ENCODE data around the gene FIGN.

The FIGN gene

DNA sequence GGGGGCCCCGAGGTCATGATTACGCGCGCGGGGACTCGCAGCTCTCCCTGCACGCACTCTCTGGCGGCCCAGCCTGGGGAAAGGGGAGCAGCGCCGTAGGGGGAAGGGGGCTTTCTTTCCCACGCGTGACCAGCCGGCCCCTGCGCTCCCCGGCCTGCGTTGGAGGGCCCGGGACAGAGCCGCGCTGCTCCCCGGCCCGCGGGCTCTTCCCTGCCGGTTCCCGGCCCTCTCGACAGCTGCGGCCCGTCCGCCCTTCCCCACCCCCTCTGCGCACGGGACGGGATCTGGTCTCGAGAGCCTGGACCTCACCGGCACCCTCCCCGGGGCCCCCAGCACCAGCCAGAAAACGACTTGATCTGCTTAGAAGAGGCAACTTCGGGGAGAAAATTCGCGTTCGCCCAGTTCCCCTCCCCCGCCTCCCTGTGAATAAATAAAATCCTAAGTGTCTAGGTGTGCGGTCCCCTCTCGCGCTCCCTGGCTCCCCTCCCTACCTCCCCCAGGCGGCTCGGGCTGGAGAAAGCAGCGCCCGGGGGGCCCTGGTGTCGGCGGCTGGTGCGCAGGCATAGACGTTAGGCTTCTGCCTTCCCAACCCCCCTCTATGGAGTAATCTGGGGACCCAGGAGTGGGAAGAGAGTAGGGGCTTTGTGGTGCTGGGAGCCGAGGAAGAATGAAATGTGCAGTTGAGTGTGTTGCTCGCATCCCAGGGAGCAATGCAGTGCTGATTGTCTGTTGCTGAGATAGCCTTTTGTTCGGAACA is 803 bp upstream of the FIGN start:
- no peak for DNase-seq (ENCODE audit: low read depth in 4 of 4, low spot score in 1 of 4)

DNA sequence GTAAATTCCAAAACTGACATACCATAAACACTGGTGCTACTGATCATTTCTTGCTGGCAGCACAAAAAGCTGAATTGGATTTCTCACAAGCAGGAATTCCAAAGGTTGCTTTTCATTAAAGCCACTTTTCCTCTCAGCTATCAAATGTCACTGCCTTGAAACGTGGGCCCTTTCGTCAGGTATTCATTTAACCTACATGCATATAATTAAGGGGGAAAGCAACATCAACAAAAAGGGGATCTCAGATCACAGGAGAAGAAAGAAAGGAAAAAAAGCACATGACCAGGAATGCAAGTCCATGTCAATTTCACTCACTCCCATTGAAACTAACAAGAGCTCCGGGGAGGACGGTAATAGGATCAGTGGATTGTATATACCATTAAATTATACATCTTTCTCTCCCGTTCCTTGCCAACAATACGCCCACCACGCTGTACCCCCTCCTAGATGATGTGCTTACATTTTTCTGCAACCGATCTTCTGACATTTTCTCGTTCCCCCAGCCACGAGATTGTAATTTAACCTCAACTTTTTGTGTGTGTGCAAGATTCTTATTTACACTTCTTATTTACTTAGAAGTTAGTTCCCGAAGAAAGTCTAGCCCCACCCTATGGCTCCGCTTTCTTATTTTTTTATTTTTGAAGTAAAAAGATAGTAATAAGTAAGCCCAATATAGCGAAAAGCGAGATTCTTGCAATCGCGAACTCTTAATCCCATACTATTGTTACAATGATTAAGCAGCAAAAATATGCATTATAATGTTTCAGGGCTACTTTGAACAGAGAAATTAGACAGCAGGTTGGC is 725 bp downstream of the FIGN start:
- DNase-seq (ENCODE audit: low read depth in 4 of 4, low spot score in 1 of 4): no peak

DNA sequence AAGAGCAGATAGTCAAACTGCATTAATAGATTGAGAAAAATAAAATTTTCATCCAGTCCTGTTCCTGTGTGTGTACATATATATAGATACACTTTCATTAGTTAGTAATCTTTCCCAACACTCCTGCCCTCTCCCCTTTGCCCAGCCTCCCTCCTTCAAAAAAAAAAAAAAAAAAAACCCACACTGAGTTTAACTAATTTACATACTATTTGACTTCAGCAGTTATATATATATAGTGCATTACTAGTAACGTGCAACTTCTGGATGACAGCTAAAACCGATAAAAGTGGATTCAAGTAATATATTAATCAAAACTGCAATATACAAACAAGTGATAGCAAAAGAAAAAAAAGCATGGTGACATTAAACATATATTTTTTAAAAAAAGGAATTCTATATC is 1.4 kb downstream of the FIGN start:
- DNase-seq (ENCODE audit: low read depth in 4 of 4, low spot score in 1 of 4): no peak

DNA sequence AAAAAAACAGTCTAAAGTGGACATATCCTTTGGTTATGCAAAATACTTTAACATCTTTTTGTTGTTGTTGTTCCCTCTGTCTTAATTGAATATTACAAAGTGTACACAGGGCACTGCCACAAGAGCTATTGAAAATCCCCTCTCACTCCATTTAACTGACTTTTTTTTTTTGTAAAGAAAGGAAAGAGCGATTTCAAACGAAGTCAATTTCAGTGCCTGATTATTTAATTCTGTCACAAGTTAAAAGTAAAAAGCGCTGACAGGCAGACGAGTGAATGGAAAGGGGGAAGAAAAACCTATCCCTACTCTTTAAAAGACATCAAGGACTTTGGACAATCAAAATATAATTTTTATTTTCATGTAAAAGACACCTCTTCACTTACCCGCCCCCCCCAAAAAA is 1.9 kb downstream of the FIGN start:
- no peak for DNase-seq (ENCODE audit: low read depth in 4 of 4, low spot score in 1 of 4)

DNA sequence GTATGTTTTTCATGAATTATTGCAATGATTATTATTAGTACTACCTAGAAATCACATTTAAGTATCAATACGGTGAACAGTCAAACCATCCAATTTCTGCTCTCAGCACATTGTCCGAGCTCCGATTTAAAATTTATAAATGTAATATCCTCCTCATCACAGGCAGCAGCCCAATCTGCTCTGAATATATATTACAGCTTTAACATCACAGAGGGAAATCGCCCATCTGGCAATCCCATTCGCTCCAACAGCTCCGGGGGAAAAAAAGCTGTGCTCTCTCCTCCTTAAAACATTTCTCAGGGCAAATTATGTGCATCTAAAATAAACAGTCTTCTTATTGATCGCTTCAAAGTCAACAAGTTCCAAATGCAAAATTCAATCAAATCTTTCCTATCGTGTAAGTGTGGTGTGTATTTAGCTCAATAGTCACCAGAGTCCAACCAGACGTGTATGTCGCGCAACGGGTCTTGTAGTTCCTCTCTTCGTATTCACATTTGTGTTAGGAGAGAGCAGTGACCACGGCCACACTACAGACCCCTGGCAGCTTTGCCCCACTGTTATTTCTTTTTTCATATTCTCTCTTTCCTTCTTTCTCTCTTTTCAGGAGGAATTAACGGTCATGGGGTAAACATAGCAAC is 2.4 kb downstream of the FIGN start:
- DNase-seq (ENCODE audit: low read depth in 4 of 4, low spot score in 1 of 4): no peak

DNA sequence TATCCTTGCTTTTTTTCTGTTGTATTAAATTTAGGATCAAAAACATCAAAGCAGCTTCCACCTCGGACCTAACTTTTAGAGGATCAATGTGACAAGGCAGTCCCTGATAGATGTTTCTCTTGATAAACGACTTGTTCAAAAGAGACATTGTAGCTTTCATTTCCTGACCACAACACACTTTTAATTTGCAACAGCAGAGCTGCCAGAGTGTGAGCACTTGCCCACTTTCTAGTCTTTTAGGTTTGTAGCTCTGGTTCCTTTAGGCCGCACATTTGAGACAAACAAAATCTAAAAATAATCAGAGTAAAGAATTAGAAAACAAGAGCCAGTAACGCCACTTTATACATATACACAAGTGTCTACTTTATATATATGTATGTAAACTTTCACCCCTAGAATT is 3.1 kb downstream of the FIGN start:
- no peak for DNase-seq (ENCODE audit: low read depth in 4 of 4, low spot score in 1 of 4)

DNA sequence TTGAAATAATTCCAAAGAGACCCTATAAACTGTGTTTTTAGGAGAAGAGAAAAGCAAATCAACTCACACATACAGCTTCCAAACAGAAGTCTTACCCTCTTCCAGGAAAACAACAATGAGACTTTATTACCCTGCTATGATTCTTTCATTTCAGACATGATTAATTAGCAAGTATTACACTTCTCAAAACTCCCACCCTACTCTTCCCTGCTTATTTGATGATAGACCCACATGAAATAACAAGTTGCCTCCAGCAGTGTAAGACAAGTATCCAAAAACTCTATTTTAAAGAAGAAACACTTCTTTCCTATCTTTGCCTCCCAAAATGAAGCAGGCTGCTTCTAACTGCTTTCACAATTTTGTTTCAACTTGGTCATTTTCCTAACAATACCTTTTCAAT is 4.1 kb downstream of the FIGN start:
- no peak for DNase-seq (ENCODE audit: low read depth in 4 of 4, low spot score in 1 of 4)

DNA sequence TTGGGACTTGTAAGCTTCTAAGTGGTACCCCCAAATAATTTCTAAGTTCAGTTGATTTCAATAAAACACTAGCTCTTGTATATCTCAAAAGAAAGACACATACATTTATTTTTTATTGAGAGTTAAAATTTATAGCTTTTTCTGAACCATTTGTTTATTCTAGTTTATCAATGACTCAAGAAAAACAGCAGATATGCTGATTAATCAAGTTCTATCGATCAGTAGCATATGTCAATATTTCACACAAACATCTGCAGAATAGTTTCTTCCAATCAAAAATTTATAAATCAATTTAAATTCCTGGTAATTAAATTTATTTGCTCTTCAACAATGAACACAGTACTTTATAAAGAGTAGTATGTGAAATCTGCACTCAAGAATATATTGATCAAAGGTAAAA is 5.3 kb downstream of the FIGN start:
- no peak for DNase-seq (ENCODE audit: low read depth in 4 of 4, low spot score in 1 of 4)

DNA sequence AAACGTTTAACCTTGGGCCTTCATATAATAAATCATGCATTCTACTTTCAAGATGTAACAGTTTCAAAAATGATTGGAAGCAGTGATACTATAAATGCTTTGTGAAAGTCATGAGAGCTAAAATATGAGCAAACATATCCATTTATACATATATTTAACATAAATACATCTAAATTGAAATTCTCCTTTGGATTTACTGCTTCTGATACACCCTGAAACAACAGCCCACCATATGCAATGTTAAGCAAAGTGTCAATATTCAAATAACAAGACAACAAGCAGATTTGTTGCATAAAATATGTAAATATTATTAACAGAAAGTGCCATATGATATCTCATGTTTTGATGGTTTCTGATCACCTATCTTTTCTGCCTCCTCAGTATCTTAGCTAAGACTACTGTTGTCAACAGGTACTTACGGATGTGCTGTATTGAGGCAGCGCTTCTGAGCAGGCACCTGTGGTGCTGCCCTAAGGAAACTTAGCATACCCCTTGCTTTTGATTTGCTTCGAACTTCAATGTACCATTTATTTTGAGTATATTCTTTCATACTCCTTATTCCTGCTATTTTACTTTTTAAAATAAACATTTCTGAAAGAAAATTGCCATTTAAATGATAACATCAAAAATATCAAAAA is 6.1 kb downstream of the FIGN start:
- DNase-seq (ENCODE audit: low read depth in 4 of 4, low spot score in 1 of 4): no peak

DNA sequence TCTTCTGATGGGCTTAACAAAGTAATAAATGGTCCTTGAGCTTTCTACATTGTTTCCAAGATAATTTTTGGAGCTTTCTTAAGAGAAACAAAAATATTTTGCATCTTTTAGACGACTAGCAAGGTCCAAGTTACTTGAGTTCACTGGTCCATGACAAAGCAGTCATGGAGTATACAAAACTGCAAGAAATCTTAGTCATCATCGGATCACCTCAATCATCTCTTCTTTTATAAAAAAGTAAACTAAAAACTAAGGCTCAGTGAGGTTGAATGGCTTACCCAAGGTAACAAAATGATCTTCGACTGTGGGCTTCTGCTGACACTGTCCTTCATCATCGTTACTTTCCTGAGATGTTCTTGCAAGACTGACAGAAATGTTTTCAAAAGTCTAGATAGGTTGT is 11.9 kb downstream of the FIGN start:
- DNase-seq (ENCODE audit: low read depth in 4 of 4, low spot score in 1 of 4): no peak

DNA sequence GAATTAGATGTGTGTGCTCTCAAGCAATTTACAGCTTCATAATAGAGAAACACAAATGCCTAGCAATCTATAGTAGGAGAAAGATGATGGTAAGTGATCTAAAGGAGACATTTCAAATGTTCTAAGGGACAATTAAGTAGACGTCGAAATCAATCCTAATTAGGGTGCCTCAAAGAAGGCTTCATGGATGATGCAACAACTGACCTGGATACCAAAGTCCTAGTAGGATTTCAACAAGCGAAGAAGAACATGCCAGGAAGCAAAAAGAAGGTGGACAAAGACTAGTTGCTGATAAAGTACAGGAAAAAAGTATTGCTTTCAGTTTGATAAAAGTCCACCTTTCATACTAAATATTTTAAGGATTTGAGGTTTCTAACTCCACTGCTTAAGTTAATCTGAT is 12.5 kb downstream of the FIGN start:
- no peak for DNase-seq (ENCODE audit: low read depth in 4 of 4, low spot score in 1 of 4)

DNA sequence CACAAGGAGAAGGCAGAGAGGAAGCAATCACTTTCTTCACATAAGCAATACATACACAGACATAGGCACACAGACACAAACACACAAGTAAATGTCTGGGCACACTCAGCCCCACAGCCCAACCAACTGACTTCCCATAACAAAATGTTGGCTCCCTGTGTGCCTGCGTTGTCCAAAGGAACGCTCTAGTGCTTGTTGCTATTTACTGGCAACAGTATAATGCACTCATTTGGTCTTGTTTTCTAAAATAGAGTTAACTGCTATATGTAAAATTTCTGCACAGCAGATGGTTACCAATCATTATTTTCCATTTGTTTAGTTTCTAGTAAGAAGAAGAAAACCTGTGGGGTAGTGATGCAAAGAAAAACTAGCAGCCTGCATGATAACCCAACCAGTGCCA is 16.5 kb downstream of the FIGN start:
- DNase-seq (ENCODE audit: low read depth in 4 of 4, low spot score in 1 of 4): no peak

DNA sequence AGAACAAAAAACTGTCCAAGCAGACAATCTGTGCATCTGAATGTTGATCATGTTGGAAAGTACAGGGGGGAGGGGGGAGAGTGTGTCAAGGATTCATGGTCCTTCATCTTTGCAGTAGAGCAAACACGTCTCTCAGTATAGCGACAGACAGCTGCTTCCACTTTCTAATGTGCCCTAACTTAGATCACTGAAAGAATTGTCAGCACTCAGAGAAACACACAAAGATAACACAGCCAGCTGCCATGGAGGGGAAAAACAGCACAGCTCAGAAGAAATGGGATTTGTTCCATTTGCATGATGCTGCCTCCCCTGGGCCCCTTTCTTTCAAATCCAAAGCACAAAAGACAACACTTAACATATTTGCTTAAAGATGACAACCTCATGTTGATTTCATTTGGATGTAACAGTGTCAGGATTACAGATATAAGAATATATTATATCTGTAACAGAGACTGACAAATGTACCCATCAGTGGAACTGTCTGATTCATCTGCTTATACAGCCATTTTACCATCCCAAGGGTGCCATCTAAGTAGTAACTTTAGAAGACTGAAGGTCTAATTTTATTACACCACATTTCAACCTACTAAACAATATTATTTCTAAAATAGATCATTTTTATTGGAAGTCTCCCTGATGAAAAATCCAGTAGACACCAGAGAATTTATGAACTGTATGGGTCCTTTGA is 17.7 kb downstream of the FIGN start:
- DNase-seq (ENCODE audit: low read depth in 4 of 4, low spot score in 1 of 4): no peak

DNA sequence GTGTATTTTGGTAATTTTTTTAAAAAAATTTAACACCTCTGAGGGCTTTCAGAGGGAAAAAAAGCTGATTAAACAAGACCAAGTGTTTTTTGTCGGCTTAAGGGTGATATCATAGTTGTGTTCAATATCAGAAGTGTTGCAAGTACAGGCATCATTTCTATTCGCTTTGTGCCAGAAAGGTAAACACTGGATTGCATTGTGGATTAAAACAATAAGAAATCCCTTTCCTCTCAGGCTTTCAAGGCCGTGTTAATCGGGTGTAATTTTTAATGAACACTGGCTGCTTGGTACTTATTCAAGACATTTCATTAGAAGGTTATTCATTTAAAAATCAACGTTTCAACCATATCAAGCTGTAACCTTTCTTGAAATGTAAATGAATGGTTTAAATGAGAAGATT is 18.3 kb downstream of the FIGN start:
- no peak for DNase-seq (ENCODE audit: low read depth in 4 of 4, low spot score in 1 of 4)

DNA sequence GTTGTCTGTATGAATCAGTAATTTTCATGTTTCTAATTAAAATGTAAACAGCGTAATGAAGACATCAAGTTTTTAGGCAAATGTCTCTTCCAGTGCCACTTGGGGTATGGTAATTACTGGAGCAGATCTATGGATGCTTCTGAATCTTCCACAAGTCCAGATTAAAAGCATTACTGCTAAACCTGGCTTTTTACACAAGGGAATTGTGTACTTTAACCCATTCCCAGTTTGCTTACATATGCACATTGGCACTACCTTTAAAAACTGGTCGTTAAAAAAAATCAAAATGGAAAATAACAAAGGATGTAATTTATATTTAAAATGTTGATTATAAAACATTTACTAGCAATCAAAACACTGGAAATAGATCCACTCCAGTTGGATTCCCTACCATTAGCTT is 19.7 kb downstream of the FIGN start:
- no peak for DNase-seq (ENCODE audit: low read depth in 4 of 4, low spot score in 1 of 4)

DNA sequence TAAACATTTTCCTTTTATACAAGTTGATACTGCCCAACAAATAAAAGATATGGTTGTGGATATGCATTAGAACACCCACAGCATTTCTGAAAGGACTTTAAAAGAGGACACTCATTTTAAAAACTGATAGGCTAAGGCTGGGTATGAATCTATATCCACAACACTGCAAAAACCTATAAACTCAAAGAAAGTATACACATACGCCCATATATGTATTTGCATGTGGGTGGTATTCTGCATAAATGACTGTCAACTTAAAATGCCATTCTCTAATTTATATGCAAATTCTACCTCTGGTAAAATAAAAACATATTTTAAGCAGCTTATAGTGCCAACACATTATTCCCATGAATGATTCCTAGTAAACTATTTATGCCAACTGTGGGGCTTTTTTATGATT is 20.1 kb downstream of the FIGN start:
- no peak for DNase-seq (ENCODE audit: low read depth in 4 of 4, low spot score in 1 of 4)

DNA sequence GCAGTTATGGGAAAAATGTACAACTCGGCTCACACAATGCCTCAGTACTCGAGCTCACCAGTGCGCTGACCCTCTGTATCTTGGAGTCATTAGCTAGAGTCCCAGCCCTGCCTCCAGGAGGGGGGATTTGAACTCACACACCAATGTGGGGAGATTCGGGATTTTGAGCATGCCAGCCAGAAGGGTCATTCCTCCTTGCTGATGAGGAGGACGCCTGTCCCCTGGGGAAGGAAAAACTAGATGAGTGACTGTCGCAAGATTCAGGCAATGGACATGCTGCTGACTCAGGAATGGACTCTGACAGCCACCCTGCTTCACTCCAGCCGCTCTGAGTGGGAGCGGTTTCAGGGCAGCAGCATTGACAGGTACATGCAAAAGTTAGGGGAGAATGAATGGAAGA is 20.6 kb downstream of the FIGN start:
- DNase-seq (ENCODE audit: low read depth in 4 of 4, low spot score in 1 of 4): no peak

DNA sequence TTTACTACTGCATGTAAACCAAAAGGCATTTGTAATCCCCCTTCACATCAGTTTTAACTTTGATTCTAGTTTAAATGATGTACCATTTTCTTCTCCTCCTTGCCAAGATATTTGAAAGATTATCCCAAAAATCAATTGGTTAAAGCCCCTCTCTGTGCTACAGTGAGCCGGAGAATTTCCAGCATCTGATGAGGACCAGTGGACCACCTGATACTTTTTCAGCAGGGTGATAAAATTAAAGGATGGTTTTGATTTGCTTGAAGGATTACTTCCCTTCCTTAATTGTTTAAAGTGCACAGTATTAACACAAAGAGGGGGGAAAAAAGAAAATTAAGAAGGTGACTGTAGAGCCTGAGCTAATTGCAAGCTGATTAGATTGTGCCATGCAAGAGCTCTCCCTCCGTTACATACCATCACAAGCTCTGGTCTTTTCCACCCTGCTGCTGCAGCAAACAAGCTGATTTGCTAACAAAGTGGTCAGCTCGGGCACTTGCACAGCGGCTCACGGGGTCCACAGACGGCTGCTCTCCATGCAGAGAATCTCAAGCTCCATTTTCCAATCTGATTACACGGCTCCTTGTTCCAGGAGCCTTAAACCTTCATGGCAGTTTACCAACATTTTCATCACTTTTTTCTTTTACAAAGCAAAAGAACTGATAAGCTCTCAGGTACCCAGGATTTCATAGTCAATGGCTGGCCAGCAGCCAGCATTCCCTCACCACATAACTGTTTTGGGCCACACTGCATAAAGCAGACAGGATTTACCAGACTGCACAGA is 22.1 kb downstream of the FIGN start:
- DNase-seq (ENCODE audit: low read depth in 4 of 4, low spot score in 1 of 4): no peak

DNA sequence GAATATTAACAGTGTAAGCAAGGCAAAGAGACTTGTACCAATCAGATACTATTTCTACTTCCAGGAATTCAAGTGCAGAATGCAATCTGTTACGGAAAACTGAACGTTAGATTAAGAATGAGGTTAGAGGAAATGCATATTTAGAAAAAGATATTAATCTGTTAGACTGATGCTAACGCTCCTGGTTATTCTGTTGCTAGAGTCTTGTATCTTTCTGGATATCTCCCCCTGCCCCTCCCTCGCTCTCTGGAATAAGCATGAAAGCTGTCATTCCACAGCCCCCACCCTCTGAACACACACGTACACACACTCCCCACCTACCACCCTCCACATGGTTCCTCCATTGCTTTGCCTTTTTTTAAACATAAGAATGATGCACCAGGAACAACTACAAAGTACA is 24.1 kb downstream of the FIGN start:
- no peak for DNase-seq (ENCODE audit: low read depth in 4 of 4, low spot score in 1 of 4)

DNA sequence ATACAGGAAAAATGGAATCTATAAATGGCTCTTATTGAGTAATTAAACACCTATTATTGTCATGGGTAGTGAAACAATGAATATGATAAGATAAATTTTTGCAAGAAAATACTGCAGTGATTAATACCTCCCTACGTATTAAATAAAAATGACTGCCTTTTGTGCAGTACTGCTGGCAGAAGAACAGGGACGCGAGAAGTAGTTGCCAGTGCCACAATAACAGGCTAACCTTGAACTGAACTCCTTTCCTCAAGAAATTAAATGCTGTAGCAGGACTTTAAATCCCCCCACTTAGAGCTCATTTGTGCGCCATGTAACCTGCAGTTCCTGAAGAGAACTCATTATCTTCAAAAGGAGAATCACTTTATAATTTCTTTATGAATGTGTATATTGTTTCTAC is 24.6 kb downstream of the FIGN start:
- no peak for DNase-seq (ENCODE audit: low read depth in 4 of 4, low spot score in 1 of 4)

DNA sequence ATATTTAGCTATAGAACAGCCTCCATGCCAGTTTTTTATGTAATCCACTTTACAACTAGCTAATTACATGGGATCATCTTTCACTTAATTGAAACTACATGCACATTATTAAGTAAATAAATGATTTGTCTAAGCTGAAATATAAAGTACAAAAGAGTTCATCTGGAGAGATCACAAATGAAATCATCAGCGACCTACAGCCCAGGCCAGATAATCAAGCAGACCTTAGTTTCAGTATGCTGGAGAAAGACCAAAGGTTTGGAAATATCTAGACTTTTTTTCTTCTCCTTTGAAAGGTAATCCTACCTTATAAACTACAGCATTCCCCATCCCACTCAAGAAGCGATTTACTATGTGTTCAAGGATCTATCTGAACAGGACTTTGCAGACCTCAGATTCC is 26.5 kb downstream of the FIGN start:
- DNase-seq (ENCODE audit: low read depth in 4 of 4, low spot score in 1 of 4): no peak

All from stimulated activated CD4-positive, alpha-beta T cell treated with anti-CD3 and anti-CD28 coated beads, Interleukin-1b, Interleukin-23, amount 100 ng/mL, for 24 hours (primary cell).